Adrenal gland (tissue), 12 donors: ENCODE data around the gene SORBS2. TPM values are rescaled to one million over a fixed set of nuclear protein-coding genes. Genes with fewer than 3 reads are reported as not detected.

Experiments
- DNase-seq, 7 donors: peaks; one replicate each; pipeline ENCODE4 v3.0.0-alpha.2; 2019 to 2020
- H3K27ac ChIP-seq, 5 donors: fragments of 200-600 bp; sonication (generic) in 4 of 5; 1 replicate in 3 of 5; 2 replicates in 2 of 5; pipeline versions ENCODE4 v1.5.1 to v1.8.0; 2016 to 2020; ENCODE audit warnings: mild to moderate bottlenecking in 1 of 5
- H3K27me3 ChIP-seq: fragments of 200-600 bp; 2 replicates; pipeline ENCODE4 v1.8.0; 2021
- H3K36me3 ChIP-seq, 2 donors: fragments of 200-600 bp; replicated peaks in 1 of 2; 1 replicate in 1 of 2; 2 replicates in 1 of 2; pipeline versions ENCODE4 v1.5.1 to v1.8.0; 2018 to 2022
- H3K4me1 ChIP-seq, 2 donors: fragments of 200-600 bp; replicated peaks in 1 of 2; 1 replicate in 1 of 2; 2 replicates in 1 of 2; pipeline versions ENCODE4 v1.5.1 to v1.8.0; 2018 to 2021
- H3K4me3 ChIP-seq, 4 donors: fragments of 200-600 bp; sonication (generic) in 3 of 4; one replicate each; pipeline ENCODE4 v1.5.1; 2016 to 2018
- H3K9me3 ChIP-seq, 3 donors: fragments of 200-600 bp; sonication (generic) in 1 of 3; replicated peaks in 1 of 3; 1 replicate in 2 of 3; 2 replicates in 1 of 3; pipeline versions ENCODE4 v1.5.1 to v1.8.0; 2016 to 2021
- POLR2A ChIP-seq, 2 donors: fragments of 450-650 bp; IDR thresholded peaks; one replicate each; pipeline ENCODE4 v1.6.1; 2017; ENCODE audit warnings: antibody characterized with exemption in 2 of 2, mild to moderate bottlenecking in 2 of 2, moderate library complexity in 1 of 2
- WGBS, 4 donors: extraction: QIAGEN DNeasy Blood & Tissue Kit in 2 of 4; methylation state at CpG; one replicate each; pipeline versions ENCODE4 v1.1.5 to v1.1.7; 2013 to 2017; 5-methylcytosine and 5-hydroxymethylcytosine counted together
- intact Hi-C, 2 donors: fragments of 100-400 bp; cut with DNase I; formaldehyde crosslinking; loops; one replicate each; pipeline versions ENCODE4 v1.14.1 to v1.15.0; 2022 to 2023
- polyA plus RNA-seq, 3 donors: library from polyadenylated mRNA; stranded (reverse); fragments of 200-250 nt in 2 of 3; fragments of 350-450 nt in 1 of 3; fragmentation: Illumina TruSeq in 1 of 3; extraction: RNeasy Lipid Tissue Mini Kit (QIAGEN cat#74804) in 1 of 3; gene quantifications; one replicate each; pipeline ENCODE4 v1.2.3, GENCODE V29; 2013 to 2014
- total RNA-seq, 9 donors: library from RNA; depleted of rRNA in 4 of 9; stranded (reverse); fragments of >200 nt in 4 of 9; fragments of 120-200 nt in 1 of 9; fragmentation: NEBNext Ultra II Directional in 1 of 9; extraction: Animal tissue kit (Norgen Biotek cat#: 25700) in 1 of 9; gene quantifications; one replicate each; pipeline versions ENCODE4 v1.1.0 to v1.2.4, GENCODE V29; 2013 to 2023
- TF ChIP-seq, protein P1 (sequence below), 6 experiments: fragments of 450-650 bp in 4 of 6; fragments of 200-600 bp in 2 of 6; sonication (generic) in 1 of 6; IDR thresholded peaks; 1 replicate in 5 of 6; 2 replicates in 1 of 6; pipeline versions ENCODE4 v1.5.1 to v1.8.0; 2016 to 2021; ENCODE audit warnings: antibody characterized with exemption in 6 of 6, mild to moderate bottlenecking in 2 of 6, moderate library complexity in 1 of 6
- donor health status: healthy with polysubstance abuse.
- donor health status: Bipolar disorder and iron deficiency.
- donor health status: DM: yes; HTN: yes; CAD: no.
- donor health status: DM: no; HTN: no; CAD: no.
- donor health status: DM: no; HTN: no; CAD: no.
- donor health status: DM: yes; HTN: yes; CAD: no.

Gene SORBS2
- total and polyA plus RNA-seq, 12 donors: 126 to 875 (median 582) TPM

DNA sequence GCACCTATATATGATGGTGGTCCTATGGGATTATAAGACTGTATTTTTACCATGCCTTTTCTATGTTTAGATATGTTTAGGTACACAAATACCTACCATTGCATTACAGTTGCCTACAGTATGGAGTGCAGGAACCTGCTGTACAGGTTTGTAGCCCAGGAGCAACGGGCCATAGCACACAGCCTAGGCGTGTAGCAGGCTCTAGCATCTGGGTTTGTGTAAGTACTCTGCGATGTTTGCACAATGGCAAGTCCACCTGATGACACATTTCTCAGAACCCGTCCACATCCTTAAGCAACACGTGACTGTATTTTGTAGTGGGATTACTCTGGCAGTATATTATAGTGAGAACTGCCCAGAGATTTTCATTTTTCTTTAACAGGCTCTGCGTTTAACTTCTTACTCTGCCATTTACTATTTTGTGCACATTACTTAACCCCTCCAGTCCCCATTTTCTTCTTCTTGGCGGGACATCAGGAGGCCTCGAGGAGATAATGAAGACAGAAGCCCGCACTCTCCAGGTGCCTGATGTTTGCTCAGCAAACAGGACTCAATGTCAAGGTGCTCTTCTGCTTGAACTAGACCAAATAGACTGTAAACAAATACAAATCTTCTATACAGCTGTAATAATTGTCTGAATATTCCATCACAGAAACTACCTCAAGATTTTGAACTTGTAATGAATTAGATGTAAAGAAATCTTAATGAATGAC is 174.7 kb downstream of the SORBS2 start:
- no peak for TF ChIP-seq POLR2A (IDR thresholded peaks at IDR 0.05)
- TF ChIP-seq, protein P1, sequence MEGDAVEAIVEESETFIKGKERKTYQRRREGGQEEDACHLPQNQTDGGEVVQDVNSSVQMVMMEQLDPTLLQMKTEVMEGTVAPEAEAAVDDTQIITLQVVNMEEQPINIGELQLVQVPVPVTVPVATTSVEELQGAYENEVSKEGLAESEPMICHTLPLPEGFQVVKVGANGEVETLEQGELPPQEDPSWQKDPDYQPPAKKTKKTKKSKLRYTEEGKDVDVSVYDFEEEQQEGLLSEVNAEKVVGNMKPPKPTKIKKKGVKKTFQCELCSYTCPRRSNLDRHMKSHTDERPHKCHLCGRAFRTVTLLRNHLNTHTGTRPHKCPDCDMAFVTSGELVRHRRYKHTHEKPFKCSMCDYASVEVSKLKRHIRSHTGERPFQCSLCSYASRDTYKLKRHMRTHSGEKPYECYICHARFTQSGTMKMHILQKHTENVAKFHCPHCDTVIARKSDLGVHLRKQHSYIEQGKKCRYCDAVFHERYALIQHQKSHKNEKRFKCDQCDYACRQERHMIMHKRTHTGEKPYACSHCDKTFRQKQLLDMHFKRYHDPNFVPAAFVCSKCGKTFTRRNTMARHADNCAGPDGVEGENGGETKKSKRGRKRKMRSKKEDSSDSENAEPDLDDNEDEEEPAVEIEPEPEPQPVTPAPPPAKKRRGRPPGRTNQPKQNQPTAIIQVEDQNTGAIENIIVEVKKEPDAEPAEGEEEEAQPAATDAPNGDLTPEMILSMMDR (IDR thresholded peaks at IDR 0.05): no peak
- no peak overlapping the region for H3K4me3 ChIP-seq
- peaks cover 0 to 18% of the 10 kb centered on the region in 2 donors for H3K36me3 ChIP-seq
- H3K27me3 ChIP-seq: no peaks in the 10 kb centered on the region
- 86 to 93% (median 91%) methylated on average over 9 of the region's 9 CpGs for WGBS, 4 donors
- no peak for DNase-seq
- peak overlapping the region in 1 of 5 donors; percentile 12 for H3K27ac ChIP-seq
- peaks cover 0 to 16% of the 10 kb centered on the region in 2 donors for H3K4me1 ChIP-seq
- no peaks in the 10 kb centered on the region for H3K9me3 ChIP-seq
- intact Hi-C loops: no loop called here

GRCh38 chr4:185634066-185634652 is 177.8 kb downstream of the SORBS2 start:
- intact Hi-C loops: no loop called here

GRCh38 chr4:185626798-185627197 is 185.2 kb downstream of the SORBS2 start:
- Histone ChIP-seq H3K27ac (no peak overlapping the region), H3K4me1 (peaks cover 7 to 26% of the 10 kb centered on the region in 2 donors), H3K27me3 (no peaks in the 10 kb centered on the region), H3K9me3 (no peaks in the 10 kb centered on the region), H3K4me3 (no peak overlapping the region), H3K36me3 (peaks cover 0 to 51% of the 10 kb centered on the region in 2 donors)
- DNase-seq: no peak
- intact Hi-C loops: no loop called here
- TF ChIP-seq, protein P1 (IDR thresholded peaks at IDR 0.05): no peak
- no peak for TF ChIP-seq POLR2A (IDR thresholded peaks at IDR 0.05)
- 94 to 97% (median 96%) methylated on average over 9 of the region's 9 CpGs for WGBS, 4 donors

More at GRCh38 chr4:185634066-185634652, 177.8 kb downstream of the SORBS2 start:
- Histone ChIP-seq H3K9me3 (no peaks in the 10 kb centered on the region), H3K36me3 (peaks cover 0 to 28% of the 10 kb centered on the region in 2 donors), H3K4me1 (no peaks in the 10 kb centered on the region), H3K4me3 (no peak overlapping the region), H3K27ac (no peak overlapping the region), H3K27me3 (no peaks in the 10 kb centered on the region)
- TF ChIP-seq POLR2A (IDR thresholded peaks at IDR 0.05): no peak
- TF ChIP-seq, protein P1 (IDR thresholded peaks at IDR 0.05): peak; percentile 47 to 72 (median 52)
- 70 to 80% (median 73%) methylated on average over 3 of the region's 3 CpGs for WGBS, 4 donors
- no peak for DNase-seq

GRCh38 chr4:185625503-185625902 is 186.5 kb downstream of the SORBS2 start:
- peaks cover 7 to 35% of the 10 kb centered on the region in 2 donors for H3K4me1 ChIP-seq
- intact Hi-C loops: no loop called here
- H3K4me3 ChIP-seq: no peak overlapping the region
- DNase-seq: peak in 4 of 7 donors; percentile 42 to 76 (median 63)
- H3K9me3 ChIP-seq: no peaks in the 10 kb centered on the region
- H3K27ac ChIP-seq: peak overlapping the region in 2 of 5 donors; percentile 10 to 17
- 11 to 39% (median 27%) methylated on average over 2 of the region's 2 CpGs for WGBS, 4 donors
- no peaks in the 10 kb centered on the region for H3K27me3 ChIP-seq
- H3K36me3 ChIP-seq: peaks cover 0 to 50% of the 10 kb centered on the region in 2 donors
- TF ChIP-seq, protein P1 (IDR thresholded peaks at IDR 0.05): no peak
- no peak for TF ChIP-seq POLR2A (IDR thresholded peaks at IDR 0.05)
